GM21717 (cell line): ENCODE data around the gene UBL4A.

ENCODE experiments used
- ATAC-seq: cut with Tn5 transposase; IDR thresholded peaks from one replicate; pipeline ENCODE4 v1.9.1; 2021; ENCODE audit warnings: mild to moderate bottlenecking, moderate library complexity; ENCODE audit not compliant: unreplicated experiment

UBL4A gene

DNA sequence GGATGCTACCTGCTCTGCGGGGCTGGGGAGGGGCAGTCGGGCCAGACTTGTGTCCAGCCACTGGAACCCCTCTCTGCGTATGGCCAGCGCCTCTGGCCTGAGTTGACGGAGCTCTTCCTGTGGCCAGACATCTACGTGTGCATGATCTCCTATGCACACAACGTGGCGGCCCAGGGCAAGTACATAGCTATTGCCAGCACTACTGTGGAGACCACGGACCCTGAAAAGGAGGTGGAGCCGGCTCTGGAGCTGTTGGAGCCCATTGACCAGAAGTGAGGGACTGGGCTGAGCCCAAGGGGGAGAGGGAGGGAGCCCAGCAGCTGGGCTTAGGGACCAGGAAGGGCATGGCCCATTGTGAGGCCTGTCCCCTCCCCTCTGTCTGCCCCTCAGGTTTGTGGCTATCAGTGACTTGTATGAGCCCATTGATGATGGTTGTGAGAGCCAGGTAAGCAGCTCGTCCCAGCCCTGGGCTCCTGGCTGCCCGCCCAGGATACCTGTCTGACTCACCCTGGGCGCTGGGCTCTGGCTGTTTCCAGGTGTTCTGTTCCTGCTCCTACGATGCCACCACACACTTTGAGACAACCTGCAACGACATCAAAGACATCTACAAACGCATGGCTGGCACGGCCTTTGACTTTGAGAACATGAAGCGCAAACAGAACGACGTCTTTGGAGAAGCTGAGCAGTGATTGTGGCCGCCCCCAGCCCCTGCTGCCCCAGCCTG is 44.3 kb downstream of the UBL4A start:
- ATAC-seq, result no peak

DNA sequence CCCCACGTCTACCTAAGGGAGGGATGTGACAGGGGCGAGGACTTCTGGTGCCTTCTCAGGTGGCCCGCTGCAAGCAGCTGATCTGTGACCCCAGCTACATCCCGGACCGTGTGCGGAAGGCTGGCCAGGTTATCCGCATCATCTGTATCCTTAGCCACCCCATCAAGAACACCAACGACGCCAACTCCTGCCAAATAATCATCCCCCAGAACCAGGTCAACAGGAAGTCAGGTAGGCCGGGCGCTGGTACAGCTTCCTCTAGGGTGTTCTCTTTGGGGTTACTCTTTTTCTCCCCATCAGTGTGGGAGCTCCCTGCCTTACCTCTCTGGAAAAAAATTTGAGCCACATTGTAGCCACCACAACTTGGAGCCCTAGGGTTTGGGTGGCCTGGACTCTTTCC is 44.9 kb downstream of the UBL4A start:
- no peak for ATAC-seq

- no peak for ATAC-seq
Measured at GRCh38 chrX:154440623-154441357, 45.6 kb downstream of the UBL4A start.

- no peak for ATAC-seq
Measured at GRCh38 chrX:154439841-154440240, 46.6 kb downstream of the UBL4A start.

DNA sequence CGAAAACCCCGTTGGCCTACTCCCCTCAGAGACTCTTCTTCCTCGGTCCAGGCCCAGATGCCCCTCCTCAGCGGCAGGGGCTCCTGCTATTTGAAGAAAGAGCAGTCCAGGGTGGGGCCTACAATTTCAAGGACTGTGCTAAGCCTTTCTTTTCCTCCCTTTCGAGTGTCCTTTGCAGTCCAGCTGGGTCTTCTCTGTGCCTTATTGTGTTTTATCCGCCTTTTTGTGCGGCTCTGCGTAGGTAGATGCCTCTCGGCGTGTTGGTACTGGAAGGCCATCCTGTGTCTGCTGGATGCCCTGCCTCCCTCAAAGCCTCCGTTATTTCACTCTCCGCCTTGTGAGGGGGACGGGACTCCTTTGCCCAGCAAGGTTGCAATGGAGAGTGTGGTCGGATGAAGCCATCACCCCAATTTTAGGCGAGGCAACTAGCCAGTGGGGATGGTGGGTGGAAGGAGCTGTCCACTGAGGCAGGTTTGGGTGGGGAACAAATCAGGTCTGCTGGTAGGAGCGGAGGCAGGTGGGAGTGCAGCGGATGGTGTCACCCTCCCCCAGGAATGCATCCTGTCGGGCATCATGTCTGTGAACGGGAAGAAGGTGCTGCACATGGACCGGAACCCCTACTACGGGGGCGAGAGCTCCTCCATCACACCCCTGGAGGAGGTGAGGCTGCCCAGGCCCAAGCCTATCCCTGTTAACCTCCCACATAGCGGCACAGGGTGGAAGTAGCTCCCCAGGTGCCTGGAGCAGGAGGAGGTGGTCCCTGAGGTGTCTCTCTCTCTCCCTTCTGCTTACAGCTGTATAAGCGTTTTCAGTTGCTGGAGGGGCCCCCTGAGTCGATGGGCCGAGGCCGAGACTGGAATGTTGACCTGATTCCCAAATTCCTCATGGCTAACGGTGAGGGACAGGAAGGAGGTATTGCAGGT is 48.2 kb downstream of the UBL4A start:
- ATAC-seq, result no peak

- no peak for ATAC-seq
Measured at GRCh38 chrX:154436983-154437752, 49.2 kb downstream of the UBL4A start, which contains the start of gene GDI1. Gene GDI1, plus strand, starts transcription at chrX:154437154. Its CDS starts 101 bp downstream, at chrX:154437255.

DNA sequence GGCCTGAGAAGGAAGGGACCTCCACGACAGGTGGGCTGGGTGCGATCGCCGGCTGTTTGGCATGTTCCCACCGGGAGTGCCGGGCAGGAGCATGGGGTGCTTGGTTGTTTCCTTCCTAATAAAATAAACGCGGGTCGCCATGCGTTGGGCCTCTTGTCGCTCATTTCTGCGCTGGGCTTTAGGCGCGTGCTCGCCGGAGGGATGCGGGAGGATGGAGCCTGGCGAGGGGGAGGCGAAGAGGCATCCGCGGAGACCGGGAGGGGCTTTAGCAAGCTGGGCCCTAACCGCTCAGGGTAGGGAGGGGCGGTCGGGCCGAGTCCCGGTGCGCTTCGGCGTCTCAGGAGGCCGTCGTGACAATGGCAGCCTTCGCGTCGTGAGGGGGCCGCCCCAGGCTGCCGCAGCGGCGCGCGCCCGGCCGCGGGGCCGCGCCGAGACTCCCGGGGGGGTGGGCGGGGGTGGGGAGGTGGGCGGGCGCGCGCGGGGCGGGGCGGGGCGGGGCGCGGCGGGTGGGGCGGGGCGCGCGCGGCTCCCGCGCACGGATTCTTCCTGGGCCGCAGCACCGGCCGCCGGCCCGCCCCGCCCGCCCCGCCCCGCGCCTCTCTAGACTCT is 49.9 kb downstream of the UBL4A start:
- ATAC-seq, result no peak

DNA sequence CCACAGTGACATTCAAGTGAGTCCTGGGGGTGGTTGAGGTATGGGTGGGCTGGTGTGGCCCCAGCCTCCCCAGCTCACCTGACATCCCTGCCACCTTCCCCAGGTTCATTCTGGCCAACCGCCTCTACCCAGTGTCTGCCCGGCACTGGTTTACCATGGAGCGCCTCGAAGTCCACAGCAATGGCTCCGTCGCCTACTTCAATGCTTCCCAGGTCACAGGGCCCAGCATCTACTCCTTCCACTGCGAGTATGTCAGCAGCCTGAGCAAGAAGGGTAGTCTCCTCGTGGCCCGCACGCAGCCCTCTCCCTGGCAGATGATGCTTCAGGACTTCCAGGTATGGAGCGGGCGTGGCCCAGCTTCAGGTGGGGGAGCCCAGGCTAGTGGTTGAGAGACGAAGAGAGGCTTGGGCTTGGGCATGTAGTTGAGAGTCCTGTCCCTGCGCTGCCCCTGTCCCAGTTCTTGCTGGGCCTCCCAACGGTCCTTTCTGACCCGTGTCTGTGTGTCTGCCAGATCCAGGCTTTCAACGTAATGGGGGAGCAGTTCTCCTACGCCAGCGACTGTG is 51.2 kb downstream of the UBL4A start:
- ATAC-seq, result no peak

DNA sequence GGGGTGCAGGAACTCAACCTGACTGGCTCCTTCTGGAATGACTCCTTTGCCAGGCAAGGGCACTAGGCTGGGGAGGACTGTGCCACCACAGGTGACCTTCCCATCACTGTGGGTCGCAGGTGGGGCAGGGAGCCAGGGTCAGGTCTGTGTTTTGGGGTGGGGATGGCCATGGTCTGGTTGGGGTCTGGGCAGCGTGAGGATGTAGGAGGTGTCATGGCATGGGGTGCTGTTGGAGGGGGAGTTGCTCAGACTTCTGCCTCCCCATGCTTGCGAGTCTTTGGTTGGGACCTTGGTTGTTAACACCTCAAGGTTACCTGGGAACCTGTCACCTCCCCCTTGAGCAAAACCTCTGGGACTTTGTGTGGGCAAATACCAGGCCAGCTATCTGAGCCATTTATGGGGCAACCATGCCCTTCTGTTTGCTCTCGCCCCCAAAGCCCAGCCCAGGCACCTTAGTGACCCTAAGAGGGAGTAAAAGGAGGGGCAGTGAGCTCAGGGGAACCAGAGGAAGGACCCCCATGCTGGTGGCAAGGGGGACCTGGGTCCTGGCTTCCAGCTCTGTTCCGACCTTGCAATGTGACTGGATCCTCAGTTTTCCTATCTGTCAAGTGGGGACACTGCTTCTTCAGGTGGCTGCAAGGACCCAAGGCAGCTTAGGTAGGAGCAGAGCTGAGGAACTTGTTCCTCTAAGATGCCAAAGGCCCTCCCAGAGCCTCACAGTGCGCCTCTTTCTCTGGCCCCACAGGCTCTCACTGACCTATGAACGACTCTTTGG is 51.8 kb downstream of the UBL4A start:
- ATAC-seq, result no peak
